CD4-positive, alpha-beta memory T cell (primary cell): Measurements from ENCODE around the gene NID2. TPM values are rescaled to one million over a fixed set of nuclear protein-coding genes. Genes with fewer than 3 reads are reported as not detected.

Experiments
- CTCF ChIA-PET: fragments of 350-600 bp; sonication (Branson Sonifier 250); formaldehyde crosslinking; loops from one replicate; lab custom pipeline; 2021; ENCODE audit warnings: inconsistent platforms; ENCODE audit not compliant: partially characterized antibody; lab: Charles Lee
- POLR2A ChIA-PET: fragments of 350-600 bp; sonication (Branson Sonifier 250); formaldehyde crosslinking; loops from one replicate; lab custom pipeline; 2021; ENCODE audit not compliant: partially characterized antibody; lab: Charles Lee
- DNase-seq, 5 donors: peaks; one replicate each; pipeline versions ENCODE4 v3.0.0 to v3.0.0-alpha.2; 2020 to 2022; ENCODE audit warnings: mixed read lengths in 1 of 5
- H3K27ac ChIP-seq: one replicate; pipeline ENCODE4 v1.7.0; 2013; ENCODE audit warnings: low read depth, low read length
- H3K27me3 ChIP-seq: 2 replicates; pipeline ENCODE4 v1.7.0; 2013; ENCODE audit warnings: mild to moderate bottlenecking, low read length, moderate library complexity; ENCODE audit not compliant: insufficient read depth
- H3K36me3 ChIP-seq: 2 replicates; pipeline ENCODE4 v1.7.0; 2013; ENCODE audit warnings: mild to moderate bottlenecking, low read length, moderate library complexity; ENCODE audit not compliant: insufficient read depth
- H3K4me1 ChIP-seq: 2 replicates; pipeline ENCODE4 v1.7.0; 2013; ENCODE audit warnings: mild to moderate bottlenecking, low read length, moderate library complexity; ENCODE audit not compliant: insufficient read depth
- H3K4me3 ChIP-seq, 2 donors: one replicate each; pipeline ENCODE4 v1.7.0; 2013; ENCODE audit warnings: low read length in 2 of 2, mild to moderate bottlenecking in 1 of 2
- H3K9me3 ChIP-seq, 2 donors: one replicate each; pipeline ENCODE4 v1.7.0; 2013; ENCODE audit warnings: low read length in 2 of 2, control low read depth in 1 of 2; ENCODE audit not compliant: control insufficient read depth in 1 of 2
- H3K27ac Mint-ChIP-seq, 7 donors: one replicate each; pipeline ENCODE4 v1.8.0; 2020 to 2021; ENCODE audit warnings: mixed read lengths in 7 of 7, mild to moderate bottlenecking in 6 of 7, inconsistent platforms in 3 of 7, moderate library complexity in 3 of 7
- H3K27me3 Mint-ChIP-seq, 2 donors: one replicate each; pipeline ENCODE4 v1.8.0; 2020 to 2021; ENCODE audit warnings: mixed read lengths in 2 of 2
- H3K36me3 Mint-ChIP-seq, 2 donors: one replicate each; pipeline ENCODE4 v1.8.0; 2020 to 2021; ENCODE audit warnings: mixed read lengths in 2 of 2, inconsistent platforms in 1 of 2, mild to moderate bottlenecking in 1 of 2
- H3K4me1 Mint-ChIP-seq, 4 donors: one replicate each; pipeline ENCODE4 v1.8.0; 2020 to 2021; ENCODE audit warnings: mixed read lengths in 4 of 4, mild to moderate bottlenecking in 1 of 4
- H3K4me3 Mint-ChIP-seq, 8 donors: one replicate each; pipeline ENCODE4 v1.8.0; 2020 to 2021; ENCODE audit warnings: mixed read lengths in 8 of 8, mild to moderate bottlenecking in 7 of 8, moderate library complexity in 6 of 8, inconsistent platforms in 3 of 8
- H3K9me3 Mint-ChIP-seq, 8 donors: one replicate each; pipeline ENCODE4 v1.8.0; 2020 to 2021; ENCODE audit warnings: mixed read lengths in 8 of 8, mild to moderate bottlenecking in 5 of 8, inconsistent platforms in 3 of 8, moderate library complexity in 1 of 8
- intact Hi-C: fragments of 100-400 bp; cut with micrococcal nuclease; formaldehyde crosslinking; loops from one replicate; pipeline ENCODE4 v1.15.1; 2023
- polyA plus RNA-seq, 2 donors: library from polyadenylated mRNA; unstranded; fragments of 300-500 nt; fragmentation: Illumina TruSeq; gene quantifications; one replicate each; pipeline ENCODE4 v1.2.3, GENCODE V29; 2021
- total RNA-seq, 2 experiments: library from RNA; stranded (reverse); gene quantifications; one replicate each; pipeline ENCODE4 v1.2.3, GENCODE V29; 2021

NID2 gene
- total and polyA plus RNA-seq, 4 experiments from 2014 or later: 0.34 to 0.37 TPM; not detected in 2

GRCh38 chr14:52033101-52033642 lies 35.7 kb downstream of the NID2 start:
- ChIA-PET POLR2A (no interaction called here), CTCF (no interaction called here)
- Mint-ChIP-seq H3K4me1 (peaks cover 0 to 1% (median 0%) of the 10 kb centered on the region in 4 donors), H3K27me3 (peaks cover 2 to 5% of the 10 kb centered on the region in 2 donors), H3K36me3 (peaks cover 0 to 4% of the 10 kb centered on the region in 2 donors), H3K4me3 (no peak overlapping the region), H3K27ac (no peak overlapping the region), H3K9me3 (peaks cover 0 to 11% (median 4%) of the 10 kb centered on the region in 8 donors)
- Histone ChIP-seq H3K27me3 (no peaks in the 10 kb centered on the region), H3K9me3 (no peaks in the 10 kb centered on the region), H3K4me3 (no peak overlapping the region), H3K36me3 (no peaks in the 10 kb centered on the region), H3K4me1 (no peaks in the 10 kb centered on the region), H3K27ac (no peak overlapping the region)
- DNase-seq: no peak
- intact Hi-C loops: no loop called here

- intact Hi-C loops: no loop called here
- peaks cover 2 to 5% of the 10 kb centered on the region in 2 donors for H3K27me3 Mint-ChIP-seq
- Histone ChIP-seq H3K27me3 (no peaks in the 10 kb centered on the region), H3K4me1 (no peaks in the 10 kb centered on the region), H3K9me3 (no peaks in the 10 kb centered on the region), H3K27ac (no peak overlapping the region), H3K4me3 (no peak overlapping the region), H3K36me3 (no peaks in the 10 kb centered on the region)
- peaks cover 0 to 11% (median 4%) of the 10 kb centered on the region in 8 donors for H3K9me3 Mint-ChIP-seq
- DNase-seq: no peak
- ChIA-PET POLR2A (no interaction called here), CTCF (no interaction called here)
- H3K27ac Mint-ChIP-seq: no peak overlapping the region
- peaks cover 0 to 1% (median 0%) of the 10 kb centered on the region in 4 donors for H3K4me1 Mint-ChIP-seq
- H3K36me3 Mint-ChIP-seq: peaks cover 0 to 4% of the 10 kb centered on the region in 2 donors
- no peak overlapping the region for H3K4me3 Mint-ChIP-seq
Observed at GRCh38 chr14:52032204-52032801, 36.6 kb downstream of the NID2 start.

- Histone ChIP-seq H3K36me3 (no peaks in the 10 kb centered on the region), H3K27ac (no peak overlapping the region), H3K27me3 (no peaks in the 10 kb centered on the region), H3K4me1 (no peaks in the 10 kb centered on the region), H3K9me3 (no peaks in the 10 kb centered on the region), H3K4me3 (no peak overlapping the region)
- ChIA-PET CTCF (no interaction called here), POLR2A (no interaction called here)
- intact Hi-C loops: no loop called here
- DNase-seq: no peak
- peak overlapping the region in 1 of 8 donors; percentile 53 for H3K4me3 Mint-ChIP-seq
- H3K9me3 Mint-ChIP-seq: peaks cover 0 to 10% (median 3%) of the 10 kb centered on the region in 8 donors
- H3K4me1 Mint-ChIP-seq: peaks cover 0 to 1% (median 0%) of the 10 kb centered on the region in 4 donors
- H3K36me3 Mint-ChIP-seq: peaks cover 0 to 3% of the 10 kb centered on the region in 2 donors
- H3K27ac Mint-ChIP-seq: no peak overlapping the region
- peaks cover 2 to 5% of the 10 kb centered on the region in 2 donors for H3K27me3 Mint-ChIP-seq
Observed at GRCh38 chr14:52031781-52032180, 37.1 kb downstream of the NID2 start.

GRCh38 chr14:52029881-52030280 lies 39.0 kb downstream of the NID2 start:
- DNase-seq: no peak
- Mint-ChIP-seq H3K4me3 (no peak overlapping the region), H3K9me3 (peaks cover 0 to 2% (median under 1%) of the 10 kb centered on the region in 8 donors), H3K27me3 (peaks cover 2 to 3% of the 10 kb centered on the region in 2 donors), H3K4me1 (peaks cover 0 to 1% (median 0%) of the 10 kb centered on the region in 4 donors), H3K27ac (no peak overlapping the region), H3K36me3 (no peaks in the 10 kb centered on the region)
- no peaks in the 10 kb centered on the region for H3K9me3 ChIP-seq
- no peaks in the 10 kb centered on the region for H3K27me3 ChIP-seq
- intact Hi-C loops: no loop called here
- ChIA-PET POLR2A (no interaction called here), CTCF (no interaction called here)
- no peak overlapping the region for H3K4me3 ChIP-seq
- H3K36me3 ChIP-seq: no peaks in the 10 kb centered on the region
- no peak overlapping the region for H3K27ac ChIP-seq
- H3K4me1 ChIP-seq: no peaks in the 10 kb centered on the region

GRCh38 chr14:52026901-52027300 lies 42.0 kb downstream of the NID2 start:
- peaks cover 0 to 2% (median 0%) of the 10 kb centered on the region in 8 donors for H3K9me3 Mint-ChIP-seq
- H3K27ac Mint-ChIP-seq: no peak overlapping the region
- no peak for DNase-seq

GRCh38 chr14:52026017-52026660 lies 42.7 kb downstream of the NID2 start:
- Mint-ChIP-seq H3K36me3 (no peaks in the 10 kb centered on the region), H3K27ac (no peak overlapping the region), H3K4me1 (peaks cover 0 to 1% (median under 1%) of the 10 kb centered on the region in 4 donors), H3K27me3 (no peaks in the 10 kb centered on the region), H3K4me3 (no peak overlapping the region), H3K9me3 (no peaks in the 10 kb centered on the region)
- no peaks in the 10 kb centered on the region for H3K27me3 ChIP-seq
- H3K4me3 ChIP-seq: no peak overlapping the region
- CTCF ChIA-PET: interaction anchor here (1.1 kb wide), 1 partner anchor 13 kb away, joined by 4 read pairs; no protein-coding TSS in a partner anchor
- POLR2A ChIA-PET: no interaction called here
- intact Hi-C loops: no loop called here
- H3K9me3 ChIP-seq: no peaks in the 10 kb centered on the region
- no peak for DNase-seq
- peaks cover 3% of the 10 kb centered on the region for H3K4me1 ChIP-seq
- no peak overlapping the region for H3K27ac ChIP-seq
- no peaks in the 10 kb centered on the region for H3K36me3 ChIP-seq

More at GRCh38 chr14:52026901-52027300, 42.0 kb downstream of the NID2 start:
- Histone ChIP-seq H3K4me3 (no peak overlapping the region), H3K9me3 (no peaks in the 10 kb centered on the region), H3K27me3 (no peaks in the 10 kb centered on the region), H3K4me1 (no peaks in the 10 kb centered on the region), H3K36me3 (no peaks in the 10 kb centered on the region), H3K27ac (no peak overlapping the region)
- Mint-ChIP-seq H3K27me3 (no peaks in the 10 kb centered on the region), H3K36me3 (no peaks in the 10 kb centered on the region), H3K4me3 (no peak overlapping the region), H3K4me1 (no peaks in the 10 kb centered on the region)
- intact Hi-C loops: no loop called here
- ChIA-PET POLR2A (no interaction called here), CTCF (no interaction called here)

- no peaks in the 10 kb centered on the region for H3K27me3 Mint-ChIP-seq
- Histone ChIP-seq H3K27me3 (no peaks in the 10 kb centered on the region), H3K9me3 (no peaks in the 10 kb centered on the region), H3K4me3 (no peak overlapping the region), H3K4me1 (peaks cover 5% of the 10 kb centered on the region), H3K36me3 (no peaks in the 10 kb centered on the region), H3K27ac (no peak overlapping the region)
- no peaks in the 10 kb centered on the region for H3K9me3 Mint-ChIP-seq
- H3K27ac Mint-ChIP-seq: no peak overlapping the region
- H3K4me3 Mint-ChIP-seq: no peak overlapping the region
- intact Hi-C loops: no loop called here
- no peak for DNase-seq
- peaks cover 0 to 7% (median 4%) of the 10 kb centered on the region in 4 donors for H3K4me1 Mint-ChIP-seq
- H3K36me3 Mint-ChIP-seq: no peaks in the 10 kb centered on the region
- POLR2A ChIA-PET: no interaction called here
- CTCF ChIA-PET: interaction anchor here (1.1 kb wide), 1 partner anchor 13 kb away, joined by 4 read pairs; no protein-coding TSS in a partner anchor
Observed at GRCh38 chr14:52025310-52025709, 43.5 kb downstream of the NID2 start.
